K562 (cell line): ENCODE measurements around the gene OPA1. TPM values are rescaled to one million over a fixed set of nuclear protein-coding genes. Genes with fewer than 3 reads are reported as not detected.
A peak's percentile ranks its signal among the peaks of the same experiment; 100 is the strongest.

ENCODE experiments used
- BCOR ChIP-seq: fragments of 450-650 bp; IDR thresholded peaks from 2 replicates; pipeline ENCODE4 v1.6.1; 2016
- BDP1 ChIP-seq: IDR thresholded peaks from 3 replicates; pipeline ENCODE4 v1.6.1; 2011; ENCODE audit not compliant: insufficient read length, insufficient read depth
- BRF1 ChIP-seq: IDR thresholded peaks from 3 replicates; pipeline ENCODE4 v1.6.1; 2011; ENCODE audit warnings: borderline replicate concordance, mild to moderate bottlenecking; ENCODE audit not compliant: insufficient read length; ENCODE audit errors: extremely low read depth
- CEBPB ChIP-seq: fragments of 450-650 bp; IDR thresholded peaks from 2 replicates; pipeline ENCODE4 v1.6.1; 2016; ENCODE audit warnings: missing genetic modification characterization, missing compliant biosample characterization
- EHMT2 ChIP-seq: fragments of 450-650 bp; IDR thresholded peaks from 2 replicates; pipeline ENCODE4 v1.6.1; 2018; ENCODE audit warnings: antibody characterized with exemption
- FOXA3 ChIP-seq, 2 experiments: fragments of 450-650 bp in 1 of 2; sonication (generic) in 1 of 2; formaldehyde crosslinking; IDR thresholded peaks in 1 of 2; conservative IDR thresholded peaks in 1 of 2; 2 replicates each; pipeline versions ENCODE4 v1.4.0 to v1.8.0; 2020 to 2022; ENCODE audit warnings: mild to moderate bottlenecking in 2 of 2, missing genetic modification reagents in 1 of 2
- GABPA ChIP-seq: fragments of 200-800 bp; sonication (Bioruptor generic); conservative IDR thresholded peaks from 2 replicates; pipeline ENCODE4 v1.6.1; 2016; ENCODE audit warnings: low read depth, missing genetic modification characterization, missing compliant biosample characterization
- KAT8 ChIP-seq: fragments of 450-650 bp; IDR thresholded peaks from 2 replicates; pipeline ENCODE4 v1.6.1; 2016; ENCODE audit warnings: low read depth, mild to moderate bottlenecking
- MBD2 ChIP-seq: sonication (generic); IDR thresholded peaks from 2 replicates; pipeline ENCODE4 v1.6.1; 2016; ENCODE audit warnings: low read depth, borderline replicate concordance
- MXD1 ChIP-seq: fragments of 250-450 bp; sonication (Bioruptor Pico); IDR thresholded peaks from 2 replicates; pipeline ENCODE4 v1.8.0; 2021; ENCODE audit warnings: borderline replicate concordance, mild to moderate bottlenecking, moderate library complexity; ENCODE audit not compliant: poor library complexity, severe bottlenecking
- NR2C2 ChIP-seq, 2 experiments: fragments of 200-800 bp in 1 of 2; sonication (Bioruptor generic) in 1 of 2; sonication (generic) in 1 of 2; formaldehyde crosslinking in 1 of 2; IDR thresholded peaks; 2 replicates each; pipeline versions ENCODE4 v1.6.1 to v1.8.0; 2016 to 2022; ENCODE audit warnings: mild to moderate bottlenecking in 1 of 2, missing compliant biosample characterization in 1 of 2, missing genetic modification characterization in 1 of 2, missing genetic modification reagents in 1 of 2
- PRMT5 ChIP-seq: sonication (generic); formaldehyde crosslinking; IDR thresholded peaks from 2 replicates; pipeline ENCODE4 v1.5.0; 2020; ENCODE audit warnings: missing genetic modification reagents
- PTRF ChIP-seq: fragments of 450-650 bp; IDR thresholded peaks from 2 replicates; pipeline ENCODE4 v1.6.1; 2016; ENCODE audit warnings: mild to moderate bottlenecking, missing genetic modification characterization, missing compliant biosample characterization
- RBBP5 ChIP-seq: fragments of 200-600 bp; sonication (generic); IDR thresholded peaks from 2 replicates; pipeline ENCODE4 v1.6.1; 2012; ENCODE audit warnings: borderline replicate concordance, mild to moderate bottlenecking, low read length, control low read depth, inconsistent platforms; ENCODE audit not compliant: insufficient read depth, poor library complexity, severe bottlenecking
- RERE ChIP-seq: sonication (generic); formaldehyde crosslinking; IDR thresholded peaks from 2 replicates; pipeline ENCODE4 v1.8.0; 2023; ENCODE audit warnings: missing genetic modification reagents, mild to moderate bottlenecking, borderline replicate concordance
- RFX5 ChIP-seq: IDR thresholded peaks from 2 replicates; pipeline ENCODE4 v1.6.1; 2011; ENCODE audit warnings: low read depth, mild to moderate bottlenecking, improper control_type of control experiment, low read length
- SMC3 ChIP-seq: conservative IDR thresholded peaks from 2 replicates; pipeline ENCODE4 v1.6.1; 2011; ENCODE audit warnings: low read depth, low read length, improper control_type of control experiment; ENCODE audit not compliant: insufficient read depth
- SRSF1 ChIP-seq: fragments of 200-400 bp; formaldehyde crosslinking; IDR thresholded peaks from 2 replicates; pipeline ENCODE4 v1.6.1; 2017; ENCODE audit warnings: mild to moderate bottlenecking, low read depth, low read length, moderate library complexity
- SUPT5H ChIP-seq: fragments of 450-650 bp; IDR thresholded peaks from 2 replicates; pipeline ENCODE4 v1.6.1; 2016
- ZNF140 ChIP-seq: fragments of 250-450 bp; sonication (Bioruptor Pico); IDR thresholded peaks from 2 replicates; pipeline ENCODE4 v1.8.0; 2021; ENCODE audit warnings: moderate library complexity, mild to moderate bottlenecking, inconsistent platforms
- ZNF146 ChIP-seq: IDR thresholded peaks from one replicate; pipeline ENCODE4 v1.6.1; 2018; ENCODE audit warnings: missing compliant biosample characterization; ENCODE audit not compliant: unreplicated experiment
- ZNF408 ChIP-seq: fragments of 250-450 bp; sonication (Bioruptor Pico); IDR thresholded peaks from 2 replicates; pipeline ENCODE4 v1.4.0; 2020; ENCODE audit warnings: low read depth, mild to moderate bottlenecking, moderate library complexity
- ZNF707 ChIP-seq: fragments of 250-450 bp; sonication (Bioruptor Pico); conservative IDR thresholded peaks from 2 replicates; pipeline ENCODE4 v1.8.0; 2022; ENCODE audit warnings: inconsistent platforms, mild to moderate bottlenecking, moderate library complexity
- polyA plus RNA-seq, 8 experiments: library from polyadenylated mRNA; depleted of rRNA in 4 of 8; stranded (reverse) in 5 of 8; unstranded in 3 of 8; fragments of >200 nt; fragmentation: Nextera tagmentation in 2 of 8; fragmentation: Illumina TruSeq in 1 of 8; extraction: Ambion mirVana in 2 of 8; extraction: Trizol in 1 of 8; gene quantifications; 2 replicates each; pipeline versions ENCODE4 v1.2.1 to v1.2.3, GENCODE V29; 2011 to 2014; ENCODE audit warnings: inconsistent platforms in 1 of 8, missing spikeins in 1 of 8
- total RNA-seq, 7 experiments: library from RNA; depleted of rRNA in 6 of 7; stranded (reverse); fragments of >200 nt in 6 of 7; fragmentation: Illumina TruSeq in 2 of 7; extraction: Trizol in 2 of 7; gene quantifications; 2 replicates each; pipeline versions ENCODE4 v1.2.1 to v1.2.3, GENCODE V29; 2011 to 2021; ENCODE audit warnings: low replicate concordance in 1 of 7

The OPA1 gene
- total and polyA plus RNA-seq, 9 of the 15 experiments (the other 6 are each of a cell fraction or from before 2014, with no cell fraction given), result 19.7 to 127 (median 94.7) TPM

GRCh38 chr3:193590088-193590856 is 2.7 kb upstream of the OPA1 start (continued):
- TF ChIP-seq CEBPB (tag) (no peak), PRMT5 (no peak), BCOR (no peak), BDP1 (no peak), ZNF707 (CRISPR knock-in tag) (peak; percentile 62), BRF1 (no peak), RERE (CRISPR knock-in tag) (no peak), NR2C2 (CRISPR knock-in tag; IDR thresholded peaks at IDR 0.05) (no peak), NR2C2 (tag; IDR thresholded peaks at IDR 0.05) (peak; percentile 79), FOXA3 (CRISPR knock-in tag; conservative IDR thresholded peaks at IDR 0.05 in 1 of 2, IDR thresholded peaks at IDR 0.05 in 1 of 2) (no peak), PTRF (tag) (peak; percentile 94), GABPA (no peak), SMC3 (no peak), RBBP5 (no peak), EHMT2 (no peak), ZNF140 (CRISPR knock-in tag) (peak; percentile 77; the same call in 1 of the 2 replicates), MBD2 (no peak), SUPT5H (no peak), ZNF146 (CRISPR knock-in tag) (no peak), MXD1 (CRISPR knock-in tag) (no peak), RFX5 (no peak), KAT8 (no peak), ZNF408 (CRISPR knock-in tag) (no peak), SRSF1 (no peak)
